ENCODE measurements around the gene SLCO4A1. TPM values are rescaled to one million over a fixed set of nuclear protein-coding genes. Genes with fewer than 3 reads are reported as not detected.

SLCO4A1 gene
- total RNA-seq, 1 experiment from 2014 or later, result 161 TPM

DNA sequence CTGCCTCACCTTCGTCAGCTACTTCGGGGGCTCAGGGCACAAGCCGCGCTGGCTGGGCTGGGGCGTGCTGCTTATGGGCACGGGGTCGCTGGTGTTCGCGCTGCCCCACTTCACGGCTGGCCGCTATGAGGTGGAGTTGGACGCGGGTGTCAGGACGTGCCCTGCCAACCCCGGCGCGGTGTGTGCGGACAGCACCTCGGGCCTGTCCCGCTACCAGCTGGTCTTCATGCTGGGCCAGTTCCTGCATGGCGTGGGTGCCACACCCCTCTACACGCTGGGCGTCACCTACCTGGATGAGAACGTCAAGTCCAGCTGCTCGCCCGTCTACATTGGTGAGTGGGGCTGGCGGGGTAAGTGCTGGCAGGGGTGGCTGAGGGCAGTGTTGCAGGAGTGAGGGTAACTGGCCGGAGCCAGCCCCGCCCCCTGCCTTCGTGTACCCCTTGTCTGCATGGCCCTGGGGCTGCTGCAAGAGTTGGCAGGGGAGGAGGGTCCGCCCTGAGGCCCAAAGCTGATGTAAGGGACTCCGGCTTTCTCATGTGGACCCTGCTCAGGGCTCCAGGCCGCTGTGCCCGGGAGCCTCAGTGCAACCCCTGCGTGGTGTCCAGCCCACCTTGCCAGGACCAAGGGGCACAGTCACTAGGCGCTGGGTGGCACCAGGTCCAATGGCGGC lies 14.8 kb downstream of the SLCO4A1 start:
- H3K9me3 ChIP-seq (ENCODE audit: low read length), result no peaks in the 10 kb centered on the region
- H4K20me1 ChIP-seq (ENCODE audit: low read length), result peaks cover 61% of the 10 kb centered on the region
- DNase-seq (no peak), ATAC-seq (no peak)
- peaks cover 73% of the 10 kb centered on the region for H3K36me3 ChIP-seq (ENCODE audit: low read depth, low read length)
- H3K27me3 ChIP-seq (ENCODE audit: low read length), result no peaks in the 10 kb centered on the region
- peaks cover 82% of the 10 kb centered on the region for H3K79me2 ChIP-seq (ENCODE audit: low read length)
- H3K9me2 ChIP-seq (replicated peaks; ENCODE audit: low read length), result no peaks in the 10 kb centered on the region
- no TSS peak for BruUV-seq (replicated peaks)
- H2AFZ ChIP-seq (ENCODE audit: low read length), result no peak overlapping the region
- no peak overlapping the region for H3K9ac ChIP-seq (ENCODE audit: low read length)
- intact Hi-C loops (cut with micrococcal nuclease), result no loop called here
- H3K4me1 ChIP-seq (ENCODE audit: insufficient read depth, low read length), result peaks cover 12% of the 10 kb centered on the region
- CTCF ChIA-PET, result no interaction called here
- TF ChIP-seq EZH2 (IDR thresholded peaks at IDR 0.05; ENCODE audit: low read length, unreplicated experiment), result no peak
- TF ChIP-seq, protein P1, sequence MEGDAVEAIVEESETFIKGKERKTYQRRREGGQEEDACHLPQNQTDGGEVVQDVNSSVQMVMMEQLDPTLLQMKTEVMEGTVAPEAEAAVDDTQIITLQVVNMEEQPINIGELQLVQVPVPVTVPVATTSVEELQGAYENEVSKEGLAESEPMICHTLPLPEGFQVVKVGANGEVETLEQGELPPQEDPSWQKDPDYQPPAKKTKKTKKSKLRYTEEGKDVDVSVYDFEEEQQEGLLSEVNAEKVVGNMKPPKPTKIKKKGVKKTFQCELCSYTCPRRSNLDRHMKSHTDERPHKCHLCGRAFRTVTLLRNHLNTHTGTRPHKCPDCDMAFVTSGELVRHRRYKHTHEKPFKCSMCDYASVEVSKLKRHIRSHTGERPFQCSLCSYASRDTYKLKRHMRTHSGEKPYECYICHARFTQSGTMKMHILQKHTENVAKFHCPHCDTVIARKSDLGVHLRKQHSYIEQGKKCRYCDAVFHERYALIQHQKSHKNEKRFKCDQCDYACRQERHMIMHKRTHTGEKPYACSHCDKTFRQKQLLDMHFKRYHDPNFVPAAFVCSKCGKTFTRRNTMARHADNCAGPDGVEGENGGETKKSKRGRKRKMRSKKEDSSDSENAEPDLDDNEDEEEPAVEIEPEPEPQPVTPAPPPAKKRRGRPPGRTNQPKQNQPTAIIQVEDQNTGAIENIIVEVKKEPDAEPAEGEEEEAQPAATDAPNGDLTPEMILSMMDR (conservative IDR thresholded peaks at IDR 0.05; ENCODE audit: low read depth, low read length), result no peak
- no peak for TF ChIP-seq EZH2phosphoT487 (IDR thresholded peaks at IDR 0.05; ENCODE audit: borderline replicate concordance, low read length)
- H3K4me2 ChIP-seq (ENCODE audit: low read length), result no peak overlapping the region
- no peaks in the 10 kb centered on the region for H3F3A ChIP-seq (ENCODE audit: low read length, unreplicated experiment)
- POLR2A ChIA-PET (ENCODE audit: unreplicated experiment), result no interaction called here
- no peak overlapping the region for H3K4me3 ChIP-seq (ENCODE audit: low read length)
- H3K27ac ChIP-seq (ENCODE audit: low read length), result no peak overlapping the region

DNA sequence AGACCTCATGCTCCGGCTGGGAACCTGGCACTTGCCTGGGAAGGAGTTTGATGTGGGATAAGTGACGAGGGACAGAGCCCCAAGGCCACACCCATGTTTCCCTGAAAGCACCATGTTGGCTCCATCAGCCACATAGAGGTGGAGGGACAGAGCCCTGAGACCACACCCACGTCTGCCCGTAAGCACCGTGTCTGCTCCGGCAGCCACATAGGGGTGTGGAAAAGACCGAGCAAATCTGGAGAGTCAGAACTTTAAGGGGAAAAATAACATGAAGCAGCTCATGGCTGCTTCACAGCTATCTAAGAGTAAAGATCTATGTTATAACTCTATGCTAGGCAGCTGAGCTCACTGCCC lies 15.3 kb downstream of the SLCO4A1 start:
- ATAC-seq, result no peak
- DNase-seq, result no peak
- Histone ChIP-seq H2AFZ (ENCODE audit: low read length) (no peak overlapping the region), H3K4me1 (ENCODE audit: insufficient read depth, low read length) (peaks cover 10% of the 10 kb centered on the region), H3K79me2 (ENCODE audit: low read length) (peaks cover 77% of the 10 kb centered on the region), H3K4me2 (ENCODE audit: low read length) (no peak overlapping the region), H3K36me3 (ENCODE audit: low read depth, low read length) (peaks cover 76% of the 10 kb centered on the region), H3K9me3 (ENCODE audit: low read length) (no peaks in the 10 kb centered on the region), H3K4me3 (ENCODE audit: low read length) (no peak overlapping the region), H3K27ac (ENCODE audit: low read length) (no peak overlapping the region), H3K9me2 (replicated peaks; ENCODE audit: low read length) (no peaks in the 10 kb centered on the region), H3K9ac (ENCODE audit: low read length) (no peak overlapping the region), H4K20me1 (ENCODE audit: low read length) (peaks cover 59% of the 10 kb centered on the region), H3K27me3 (ENCODE audit: low read length) (no peaks in the 10 kb centered on the region), H3F3A (ENCODE audit: low read length, unreplicated experiment) (no peaks in the 10 kb centered on the region)
- intact Hi-C loops (cut with micrococcal nuclease), result no loop called here
- CTCF ChIA-PET, result no interaction called here
- BruUV-seq (replicated peaks), result no TSS peak
- TF ChIP-seq EZH2phosphoT487 (IDR thresholded peaks at IDR 0.05; ENCODE audit: borderline replicate concordance, low read length), result no peak
- no peak for TF ChIP-seq EZH2 (IDR thresholded peaks at IDR 0.05; ENCODE audit: low read length, unreplicated experiment)
- TF ChIP-seq, protein P1 (conservative IDR thresholded peaks at IDR 0.05; ENCODE audit: low read depth, low read length), result no peak
- POLR2A ChIA-PET (ENCODE audit: unreplicated experiment), result no interaction called here

DNA sequence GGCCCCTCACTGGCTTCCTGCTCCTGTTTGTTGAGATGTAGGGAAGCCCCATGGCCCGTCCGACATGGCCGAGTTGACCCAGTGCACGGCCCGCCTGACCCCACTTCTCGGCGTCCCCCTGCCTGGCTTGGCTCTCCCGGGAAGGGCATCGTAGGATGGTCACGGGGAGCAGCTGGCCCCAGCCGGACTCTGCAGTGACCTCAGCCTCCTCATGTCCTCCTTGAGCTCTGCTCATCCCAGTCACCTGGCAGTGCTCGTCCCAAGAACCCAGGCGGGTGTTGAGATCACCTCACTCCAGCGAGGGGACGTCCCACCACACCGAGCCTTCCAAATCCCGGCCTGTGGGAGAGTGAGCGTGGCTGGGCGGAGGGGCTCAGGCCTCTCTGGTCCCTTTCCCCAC lies 15.7 kb downstream of the SLCO4A1 start:
- Histone ChIP-seq H3K4me3 (ENCODE audit: low read length) (no peak overlapping the region), H3K9me3 (ENCODE audit: low read length) (no peaks in the 10 kb centered on the region), H2AFZ (ENCODE audit: low read length) (no peak overlapping the region), H3K4me1 (ENCODE audit: insufficient read depth, low read length) (peaks cover 6% of the 10 kb centered on the region), H3K9ac (ENCODE audit: low read length) (no peak overlapping the region), H3F3A (ENCODE audit: low read length, unreplicated experiment) (no peaks in the 10 kb centered on the region), H3K36me3 (ENCODE audit: low read depth, low read length) (peaks cover 75% of the 10 kb centered on the region), H3K4me2 (ENCODE audit: low read length) (no peak overlapping the region), H4K20me1 (ENCODE audit: low read length) (peaks cover 55% of the 10 kb centered on the region), H3K9me2 (replicated peaks; ENCODE audit: low read length) (no peaks in the 10 kb centered on the region), H3K27me3 (ENCODE audit: low read length) (no peaks in the 10 kb centered on the region), H3K27ac (ENCODE audit: low read length) (no peak overlapping the region), H3K79me2 (ENCODE audit: low read length) (peaks cover 73% of the 10 kb centered on the region)
- ChIA-PET POLR2A (ENCODE audit: unreplicated experiment) (no interaction called here), CTCF (no interaction called here)
- no TSS peak for BruUV-seq (replicated peaks)
- DNase-seq, result no peak
- TF ChIP-seq EZH2phosphoT487 (IDR thresholded peaks at IDR 0.05; ENCODE audit: borderline replicate concordance, low read length) (no peak), EZH2 (IDR thresholded peaks at IDR 0.05; ENCODE audit: low read length, unreplicated experiment) (no peak)
- TF ChIP-seq, protein P1 (conservative IDR thresholded peaks at IDR 0.05; ENCODE audit: low read depth, low read length), result no peak
- no peak for ATAC-seq
- intact Hi-C loops (cut with micrococcal nuclease), result no loop called here
